Measurements from ENCODE around the gene PHAF1.
A peak's percentile ranks its signal among the peaks of the same experiment; 100 is the strongest.

PHAF1 gene

DNA sequence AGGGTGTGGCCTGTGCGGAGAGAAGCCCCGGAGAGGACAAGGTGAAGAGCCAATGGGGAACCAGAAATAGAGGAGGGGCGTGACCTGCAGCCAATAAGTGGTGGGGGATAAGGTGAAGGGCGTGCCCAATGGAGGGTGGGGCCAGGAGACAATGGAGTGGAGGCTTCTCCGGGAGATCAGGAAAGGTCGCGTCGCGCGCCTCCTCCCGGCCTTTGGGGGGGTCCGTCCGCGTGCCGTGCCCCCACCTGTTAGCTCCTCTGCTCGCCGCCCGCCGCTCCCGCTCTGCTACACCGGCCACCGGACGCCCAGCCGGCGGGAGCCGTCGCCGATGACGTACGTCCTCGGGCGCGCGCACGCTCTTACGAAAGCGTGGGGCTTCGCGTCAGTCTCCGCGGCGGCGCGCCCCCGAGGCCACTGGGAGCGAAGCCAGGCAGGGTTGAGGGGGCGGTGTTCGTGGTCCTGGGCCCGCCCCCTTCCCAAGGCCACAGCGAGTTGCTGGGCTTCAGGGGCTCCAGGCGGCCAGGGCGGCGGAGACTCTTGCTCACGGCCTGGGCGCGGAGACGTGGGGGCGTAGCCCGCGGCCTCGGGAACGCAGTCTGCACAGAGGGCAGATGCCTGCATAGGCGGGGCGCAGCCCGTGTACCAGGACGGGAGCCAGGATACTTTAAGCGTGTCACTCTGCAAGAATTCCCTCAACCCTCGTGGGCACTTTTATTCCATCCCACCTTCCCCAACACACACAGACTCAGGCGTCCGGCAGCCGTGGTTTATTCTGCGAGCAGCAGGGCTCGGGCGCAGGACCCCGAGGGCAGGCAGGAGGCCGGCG lies 74.1 kb downstream of the PHAF1 start, which contains the start of gene MATCAP1:
MATCAP1 (minus strand) TSS at position 337 of the 826 bp plus-strand sequence. CDS start 3,353 bp downstream, outside the sequence.
- DNase-seq: peak; percentile 90

DNA sequence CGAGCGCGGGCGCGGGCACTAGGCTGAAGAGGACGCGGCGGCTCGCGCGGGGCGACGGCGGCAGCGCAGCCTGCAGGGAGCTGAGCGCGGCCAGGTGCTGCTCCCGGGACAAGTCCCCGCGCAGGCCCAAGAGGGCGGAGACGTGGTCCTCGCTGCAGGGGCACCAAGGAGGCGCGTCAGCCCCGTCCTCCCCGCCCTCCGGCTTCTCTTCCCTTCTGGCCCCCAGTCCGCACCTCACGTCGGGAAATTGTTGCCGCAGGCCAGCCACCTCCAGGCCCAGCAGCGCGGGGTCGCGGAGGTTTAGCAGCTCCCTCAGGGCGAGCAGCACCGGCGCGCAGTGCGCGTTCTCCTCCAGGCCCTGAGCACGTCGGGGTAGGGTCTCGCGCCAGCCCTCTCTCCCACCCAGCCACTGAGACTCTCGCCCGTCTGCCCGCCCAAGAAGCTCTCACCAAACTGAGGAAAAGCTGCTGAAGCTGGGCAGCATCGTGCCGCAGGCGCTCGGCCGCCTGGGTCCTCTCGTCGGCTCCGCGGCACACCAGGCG lies 74.8 kb downstream of the PHAF1 start:
- DNase-seq: no peak

DNA sequence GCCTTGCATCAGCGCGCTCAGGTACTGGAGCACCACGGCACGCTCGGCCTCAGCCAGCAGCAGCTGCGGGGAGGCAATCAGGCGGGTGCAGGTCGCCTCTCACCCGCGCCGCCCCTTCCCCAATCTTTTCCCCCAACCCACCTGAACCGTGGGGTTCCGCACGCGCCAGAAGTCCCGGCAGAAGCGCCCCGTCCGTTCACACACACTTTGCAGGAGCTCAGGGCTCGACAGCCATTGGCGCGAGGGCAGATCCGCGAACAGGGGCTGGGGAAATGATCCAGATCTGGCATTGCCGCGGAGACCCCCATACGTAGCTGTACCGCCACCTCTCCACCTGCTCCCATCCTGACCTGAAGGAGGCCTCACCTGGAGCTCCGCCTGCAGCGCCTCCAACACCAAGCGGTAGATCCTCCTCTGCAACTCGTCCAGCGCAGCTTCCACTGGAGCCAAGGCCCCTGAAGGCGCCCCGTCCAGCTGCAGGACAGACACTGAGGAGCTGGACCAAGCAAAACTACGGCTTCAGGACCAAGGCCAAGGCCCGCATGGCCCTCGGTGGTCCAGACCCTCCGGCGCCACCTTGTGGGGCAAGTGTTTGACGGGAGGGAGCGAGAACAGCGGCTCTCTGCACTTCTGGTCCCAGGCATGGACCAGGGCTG lies 75.4 kb downstream of the PHAF1 start:
- DNase-seq: peak; percentile 87

DNA sequence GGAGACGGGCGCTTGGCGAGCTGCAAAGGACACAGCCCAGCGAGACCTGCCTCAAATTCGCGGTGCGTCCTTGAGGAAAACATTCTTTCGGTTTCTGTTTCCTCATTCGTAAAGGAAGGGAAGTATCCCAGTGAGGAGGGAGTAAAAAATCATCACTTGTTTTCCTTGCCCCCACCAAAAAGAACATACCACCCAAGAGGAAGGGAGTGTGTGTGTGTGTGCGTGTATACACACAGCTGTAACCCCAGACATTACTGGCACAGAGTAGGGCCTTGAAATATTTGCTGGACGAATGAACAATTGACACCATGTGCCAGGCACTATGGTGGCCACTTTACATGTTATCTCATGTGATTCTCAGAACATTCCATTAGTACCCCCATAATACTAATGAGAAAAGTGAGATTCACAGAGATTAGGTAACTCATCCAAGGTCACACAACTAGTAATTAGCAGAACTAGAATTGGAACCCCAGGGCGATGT lies 76.0 kb downstream of the PHAF1 start:
- DNase-seq: no peak

DNA sequence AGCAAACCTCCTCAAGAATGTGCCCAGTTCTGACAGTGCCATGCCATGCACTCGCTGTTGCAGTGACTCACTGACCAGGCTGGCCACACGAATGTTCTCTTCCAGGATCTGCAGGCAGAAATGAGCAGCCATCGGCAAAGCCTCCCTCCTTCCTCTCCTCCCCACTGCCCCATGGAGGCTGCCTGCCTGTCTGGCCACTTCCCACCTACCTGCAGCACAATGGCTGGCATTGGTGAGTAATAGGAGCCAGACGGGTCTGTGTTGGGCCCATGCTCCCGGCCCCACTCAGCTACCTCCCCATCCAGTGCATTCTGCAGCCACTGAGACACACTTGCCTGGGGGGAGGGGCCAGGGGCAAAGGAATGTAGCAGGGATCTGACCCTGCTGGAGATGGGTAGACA lies 76.8 kb downstream of the PHAF1 start:
- DNase-seq: no peak

DNA sequence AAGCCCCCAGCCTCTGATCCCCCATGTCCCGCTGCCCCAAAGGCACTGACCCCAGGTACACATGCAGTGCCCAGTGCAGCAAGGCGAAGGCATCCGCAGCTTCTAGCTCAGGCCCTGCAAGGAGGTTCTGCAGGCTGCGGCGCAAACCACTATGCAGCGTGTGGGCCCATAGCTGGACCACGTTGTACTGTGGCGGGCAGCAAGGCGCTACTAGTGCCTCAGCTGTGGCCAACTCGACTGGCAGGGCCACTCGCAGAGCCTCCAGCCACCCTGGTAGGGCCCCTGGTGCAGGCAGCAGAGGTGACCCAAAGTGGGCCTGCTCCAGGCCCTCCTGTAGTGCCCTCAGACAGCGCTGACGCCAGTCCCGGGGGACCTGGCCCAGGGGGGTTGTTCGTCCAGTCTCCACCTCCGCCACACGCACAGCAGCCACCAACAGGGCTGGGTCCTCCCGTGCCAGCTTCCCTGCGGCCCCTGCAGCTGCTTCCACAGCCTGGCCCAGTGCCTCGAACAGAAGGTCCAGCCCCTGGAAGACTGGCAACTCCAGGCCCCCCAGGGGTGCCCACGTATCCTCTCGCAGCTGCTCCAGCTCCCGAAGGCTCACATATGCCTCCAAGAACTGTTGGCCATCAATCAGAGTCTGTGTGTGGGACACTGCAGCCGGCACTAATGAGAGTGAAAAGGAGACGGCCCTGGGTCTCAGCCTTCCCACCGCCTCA lies 77.6 kb downstream of the PHAF1 start:
- DNase-seq: no peak

DNA sequence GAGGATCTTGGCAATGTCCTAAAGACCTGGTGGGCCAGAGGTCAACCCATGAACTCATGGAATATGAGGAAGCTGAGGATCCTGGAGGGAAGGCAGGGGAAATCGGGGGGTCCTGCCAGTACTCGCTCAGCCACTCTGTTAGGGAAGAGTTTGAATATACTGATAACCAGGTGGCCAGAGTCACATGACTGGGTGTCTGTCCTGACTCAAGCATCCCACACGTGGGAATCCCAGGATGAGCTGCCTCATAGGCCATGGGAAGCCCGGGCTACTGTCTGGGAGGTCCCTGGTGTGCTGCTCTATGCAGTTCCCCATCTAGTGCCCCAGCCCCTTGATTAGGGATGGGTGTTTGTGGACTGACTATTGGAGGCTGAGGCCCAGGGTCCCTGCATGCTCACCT lies 78.6 kb downstream of the PHAF1 start:
- no peak for DNase-seq

DNA sequence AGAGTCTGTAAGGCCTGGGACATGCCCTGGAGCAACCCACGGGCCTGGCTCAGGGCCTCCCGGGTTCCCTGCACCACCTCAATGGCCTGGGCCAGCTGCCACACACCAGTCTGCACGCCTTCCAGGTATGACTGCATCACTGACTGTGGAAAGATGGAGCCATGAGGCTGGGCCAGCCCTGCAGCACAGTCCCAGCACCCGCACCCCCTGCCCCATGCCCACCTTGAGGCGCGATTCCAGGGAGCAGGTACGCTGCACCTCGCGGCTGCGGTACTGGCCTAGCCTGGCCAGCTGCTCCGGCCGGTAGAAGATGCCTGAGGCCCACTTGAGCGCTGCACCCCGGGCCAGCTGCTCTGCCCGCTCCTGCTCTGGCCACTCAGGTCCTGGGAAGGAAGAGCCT lies 79.1 kb downstream of the PHAF1 start:
- no peak for DNase-seq

DNA sequence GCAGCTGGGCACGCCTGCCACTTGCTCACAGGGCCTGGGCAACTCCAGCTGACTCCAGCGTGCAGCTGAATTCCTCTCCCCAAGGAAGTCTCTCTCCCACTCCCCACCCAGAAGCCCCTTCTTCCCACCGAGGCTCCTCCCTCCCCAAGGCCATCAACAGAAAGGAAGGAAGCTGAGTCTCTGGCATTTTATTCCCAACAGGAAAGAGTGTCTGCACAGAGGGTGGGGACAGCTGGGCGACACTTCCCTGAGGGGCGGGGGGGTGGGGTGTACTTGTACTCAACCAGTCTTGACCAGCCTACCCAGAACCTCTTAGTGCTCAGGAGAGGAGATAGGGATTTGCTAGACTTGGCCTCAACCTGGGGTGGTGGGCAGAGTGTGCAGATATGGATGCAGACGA lies 80.3 kb downstream of the PHAF1 start, which contains the start of gene EXOC3L1:
EXOC3L1 (minus strand) TSS at position 96 of the 400 bp plus-strand sequence. CDS start 460 bp downstream, outside the sequence.
- no peak for DNase-seq

DNA sequence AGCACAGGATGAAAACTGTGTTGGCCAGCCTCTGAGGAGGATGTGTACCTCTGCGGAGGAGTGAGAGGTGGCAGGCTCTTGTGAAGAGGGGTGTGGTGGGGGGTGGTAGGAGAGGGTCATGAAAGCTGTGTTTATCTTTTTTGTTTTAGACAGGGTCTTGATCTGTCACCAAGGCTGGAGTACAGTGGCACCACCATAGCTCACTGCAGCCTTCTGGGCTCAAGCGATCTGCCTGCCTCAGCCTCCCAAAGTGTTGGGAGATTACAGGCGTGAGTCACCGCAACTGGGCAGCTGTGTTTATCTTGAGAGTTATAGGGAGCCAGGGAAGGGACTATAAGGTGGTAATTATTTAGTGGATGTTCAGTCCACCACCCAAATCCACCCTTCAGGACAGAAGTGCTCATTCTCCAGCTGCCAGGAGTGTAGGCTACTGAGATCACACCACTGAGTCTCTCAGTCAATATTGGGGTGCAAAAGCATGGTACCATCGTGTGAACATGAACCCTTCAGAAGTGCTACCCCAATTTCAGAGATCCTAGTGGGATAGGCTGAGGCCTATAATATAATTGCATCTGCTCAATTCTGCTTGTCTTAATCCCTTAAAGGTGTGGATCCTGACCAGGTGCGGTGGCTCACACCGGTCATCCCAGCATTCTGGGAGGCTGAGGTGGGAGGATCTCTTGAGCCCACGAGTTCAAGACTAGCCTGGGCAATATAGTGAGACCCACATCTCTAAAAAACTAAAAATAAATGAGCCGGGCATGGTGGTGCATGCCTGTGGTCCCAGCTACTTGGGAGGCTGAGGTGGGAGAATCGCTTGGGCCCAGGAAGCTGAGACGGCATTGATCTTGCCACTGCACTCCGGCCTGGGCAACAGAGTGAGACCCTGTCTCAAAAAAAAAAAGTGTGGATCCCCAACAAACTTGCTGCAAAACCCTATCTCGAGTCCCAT lies 81.0 kb downstream of the PHAF1 start:
- DNase-seq: no peak

DNA sequence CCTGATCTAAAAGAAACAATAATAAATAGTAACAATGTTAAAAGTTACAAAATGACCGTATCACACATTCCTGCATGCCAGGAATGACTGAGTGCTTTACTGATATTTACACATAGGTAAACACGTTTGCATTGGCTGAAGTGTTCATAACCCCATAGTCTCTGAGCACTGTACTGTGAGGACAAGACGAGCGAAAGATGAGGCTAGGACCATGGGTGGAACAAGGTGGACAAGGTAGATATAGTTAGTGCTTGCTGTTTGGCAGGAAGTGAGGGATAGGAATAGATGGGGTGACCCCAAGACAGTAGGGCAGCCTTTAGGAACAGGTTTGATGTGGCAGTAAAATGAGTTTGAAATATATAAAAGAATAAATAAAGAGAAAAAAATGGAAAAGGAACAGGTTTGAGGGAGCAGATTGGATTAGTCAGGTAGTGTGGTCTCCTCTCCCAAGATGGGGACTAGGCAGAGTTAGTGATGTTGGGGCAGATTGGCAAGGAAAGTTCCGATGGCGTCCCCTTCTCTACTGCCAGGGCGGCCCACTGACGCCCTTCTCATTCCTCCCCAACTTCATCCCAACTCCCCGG lies 81.8 kb downstream of the PHAF1 start:
- DNase-seq: no peak

DNA sequence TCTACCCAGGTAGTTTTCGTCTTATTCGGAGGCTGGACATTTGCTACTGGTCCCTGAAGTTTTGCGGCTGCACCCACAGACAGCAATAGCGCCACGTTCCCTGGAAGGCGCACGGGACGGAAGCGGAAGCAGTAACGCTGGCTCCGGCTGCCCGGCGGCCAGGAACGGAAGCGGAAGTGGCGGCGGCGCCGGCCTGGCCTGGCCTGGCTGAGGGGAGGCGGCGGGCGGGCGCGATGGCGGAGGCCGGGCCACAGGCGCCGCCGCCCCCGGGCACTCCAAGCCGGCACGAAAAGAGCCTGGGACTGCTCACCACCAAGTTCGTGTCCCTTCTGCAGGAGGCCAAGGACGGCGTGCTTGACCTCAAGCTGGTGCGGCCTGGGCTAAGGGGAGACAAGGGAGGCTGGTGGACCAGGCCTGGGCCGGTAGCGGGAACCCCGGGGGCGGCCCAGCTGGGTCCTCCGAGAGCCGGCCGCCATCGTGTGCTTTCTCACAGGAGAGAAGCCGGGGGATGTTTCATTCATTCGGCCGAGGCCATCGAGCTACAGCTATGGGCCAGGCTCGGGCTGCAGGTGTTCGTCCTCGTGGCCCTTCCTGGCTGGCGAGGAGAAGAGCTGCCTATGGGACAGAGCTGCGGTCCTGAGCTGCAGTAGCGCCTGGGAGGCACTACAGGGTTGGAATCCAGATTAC lies 82.4 kb downstream of the PHAF1 start, which contains the start of gene E2F4:
E2F4 (plus strand) TSS at position 161 of the 687 bp plus-strand sequence; CDS start at position 234, 73 bp downstream.
- peak; percentile 86 for DNase-seq

DNA sequence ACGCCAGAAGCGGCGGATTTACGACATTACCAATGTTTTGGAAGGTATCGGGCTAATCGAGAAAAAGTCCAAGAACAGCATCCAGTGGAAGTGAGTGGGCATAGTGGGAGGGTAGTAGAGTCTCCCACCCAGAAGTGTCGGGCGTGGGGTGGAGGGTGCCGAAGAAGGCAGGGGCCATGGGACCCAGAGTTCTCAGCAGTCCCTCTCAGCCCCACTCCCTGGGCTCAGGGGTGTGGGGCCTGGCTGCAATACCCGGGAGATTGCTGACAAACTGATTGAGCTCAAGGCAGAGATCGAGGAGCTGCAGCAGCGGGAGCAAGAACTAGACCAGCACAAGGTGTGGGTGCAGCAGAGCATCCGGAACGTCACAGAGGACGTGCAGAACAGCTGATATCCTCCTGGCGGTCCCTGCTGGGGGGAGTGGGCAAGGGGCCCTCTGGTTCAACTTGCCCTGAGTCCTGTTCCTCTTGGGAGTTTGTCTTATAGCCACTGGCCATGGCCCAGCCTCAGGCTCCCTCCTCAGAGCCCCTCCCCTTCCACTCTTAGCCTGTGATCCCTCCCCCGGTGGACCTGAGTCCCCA lies 83.1 kb downstream of the PHAF1 start:
- no peak for DNase-seq

DNA sequence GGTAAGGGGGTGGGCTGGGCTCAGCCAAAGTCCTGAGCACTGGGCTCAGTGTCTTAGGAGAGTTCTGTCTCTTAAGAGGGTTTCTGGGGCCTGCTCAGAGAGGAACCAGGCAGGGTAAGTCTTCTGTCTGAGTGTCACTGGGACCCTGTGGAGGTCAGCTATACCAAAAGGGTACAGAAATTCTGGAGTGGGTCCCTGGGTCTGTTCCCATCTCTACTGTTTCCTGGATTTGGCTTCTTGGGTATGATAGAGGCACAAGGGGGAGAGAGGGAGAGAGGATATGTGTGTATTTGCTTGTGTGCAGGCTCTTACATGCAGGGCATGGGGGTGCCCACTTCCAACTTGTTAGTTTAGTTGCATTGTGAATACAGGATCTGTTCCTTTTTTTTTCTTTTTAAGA lies 83.8 kb downstream of the PHAF1 start:
- DNase-seq: no peak

DNA sequence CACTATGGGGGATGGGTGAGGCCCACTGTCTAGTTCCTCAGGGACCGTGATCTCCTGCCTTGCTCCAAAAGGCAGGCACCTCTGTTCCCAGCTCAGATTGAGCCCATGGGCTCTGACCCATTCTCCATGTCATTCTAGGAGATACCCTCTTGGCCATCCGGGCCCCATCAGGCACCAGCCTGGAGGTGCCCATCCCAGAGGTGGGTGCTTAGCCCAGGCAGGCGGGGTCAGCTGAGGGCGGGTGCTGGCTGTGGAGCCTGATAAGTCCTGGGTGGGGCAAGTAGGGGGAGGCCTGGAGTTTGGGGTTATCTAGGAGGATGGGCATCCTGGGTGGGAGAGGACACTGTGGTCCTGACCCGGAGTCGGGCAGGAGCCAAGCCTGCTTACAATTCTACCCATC lies 84.5 kb downstream of the PHAF1 start:
- DNase-seq: no peak

DNA sequence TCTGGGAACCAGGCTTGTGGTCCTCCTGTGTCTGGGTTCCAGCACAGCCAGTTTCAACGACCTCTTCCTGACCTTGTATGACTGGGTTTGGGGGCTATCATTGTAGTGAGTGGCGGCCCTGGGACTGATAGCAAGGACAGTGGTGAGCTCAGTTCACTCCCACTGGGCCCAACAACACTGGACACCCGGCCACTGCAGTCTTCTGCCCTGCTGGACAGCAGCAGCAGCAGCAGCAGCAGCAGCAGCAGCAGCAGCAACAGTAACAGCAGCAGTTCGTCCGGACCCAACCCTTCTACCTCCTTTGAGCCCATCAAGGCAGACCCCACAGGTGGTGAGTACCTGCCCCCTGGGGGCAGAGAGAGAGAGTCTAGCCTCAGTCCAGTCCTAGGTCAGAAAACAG lies 85.9 kb downstream of the PHAF1 start:
- no peak for DNase-seq

DNA sequence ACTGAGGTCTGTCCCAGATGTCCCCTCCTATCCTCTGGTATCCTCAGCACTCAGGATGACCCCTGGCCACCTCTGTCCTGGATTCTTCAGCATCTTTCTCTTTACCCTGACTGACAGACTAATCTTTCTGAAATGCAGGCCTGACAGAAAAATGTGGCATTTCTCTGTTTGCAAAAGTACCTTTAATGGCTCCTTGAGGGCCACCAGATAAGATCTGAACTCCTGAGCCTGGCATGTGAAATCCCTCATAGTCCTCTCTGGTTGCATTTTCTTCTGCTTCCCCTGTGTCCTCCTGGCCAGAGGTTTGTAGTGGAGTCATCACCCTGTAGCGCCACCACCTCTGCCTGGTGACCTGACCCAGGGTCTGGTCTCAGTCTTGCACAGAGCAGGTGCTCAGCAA lies 87.1 kb downstream of the PHAF1 start:
- DNase-seq: no peak

DNA sequence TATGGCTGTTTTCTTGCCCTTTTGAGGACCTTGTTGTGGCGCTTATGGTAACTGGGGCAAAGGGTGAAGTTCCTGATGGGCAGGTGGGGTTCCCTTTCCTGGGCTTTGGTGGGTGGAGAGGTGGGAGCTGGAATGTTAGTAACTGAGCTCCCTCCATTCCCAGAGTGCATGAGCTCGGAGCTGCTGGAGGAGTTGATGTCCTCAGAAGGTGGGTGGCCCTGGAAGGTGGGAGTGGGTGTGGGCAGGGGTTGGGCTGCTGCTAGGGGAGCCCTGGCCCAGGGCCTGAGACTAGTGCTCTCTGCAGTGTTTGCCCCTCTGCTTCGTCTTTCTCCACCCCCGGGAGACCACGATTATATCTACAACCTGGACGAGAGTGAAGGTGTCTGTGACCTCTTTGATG lies 88.0 kb downstream of the PHAF1 start:
- DNase-seq: no peak

All from stimulated activated CD4-positive, alpha-beta T cell treated with anti-CD3 and anti-CD28 coated beads, Interleukin-4, amount 100 ng/mL, for 1 hour (primary cell).